Measurements from ENCODE around the gene THTPA. TPM values are rescaled to one million over a fixed set of nuclear protein-coding genes. Genes with fewer than 3 reads are reported as not detected.

THTPA gene
- total RNA-seq, 4 donors from 2014 or later: 6.4 to 16.8 (median 15.2) TPM

DNA sequence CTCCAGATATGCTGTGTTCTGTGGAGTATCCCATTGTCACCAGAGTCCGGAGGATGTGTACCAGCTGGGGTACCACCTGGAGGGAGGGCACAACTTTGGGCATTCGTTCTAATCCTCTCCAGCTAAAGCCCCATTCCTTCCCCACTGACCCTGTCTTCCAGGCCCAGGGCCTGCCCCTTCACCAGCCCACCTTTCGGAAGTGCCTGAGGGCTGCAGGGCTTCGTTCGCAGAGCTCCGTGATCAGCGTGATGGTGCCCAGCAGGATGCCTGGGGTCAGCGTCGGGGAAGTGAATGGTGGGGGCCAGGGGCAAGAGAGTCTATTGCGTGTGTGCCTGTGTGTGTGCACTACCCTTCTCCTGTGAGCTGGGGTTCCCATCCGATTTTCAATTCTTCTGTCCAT, 9.6 kb downstream of the THTPA start:
- no peak for DNase-seq
- Histone ChIP-seq H3K36me3 (no peaks in the 10 kb centered on the region), H3K4me3 (no peak overlapping the region), H3K4me1 (no peaks in the 10 kb centered on the region), H3K9me3 (no peaks in the 10 kb centered on the region), H3K27ac (no peak overlapping the region), H3K27me3 (no peaks in the 10 kb centered on the region)
- TF ChIP-seq, protein P1, sequence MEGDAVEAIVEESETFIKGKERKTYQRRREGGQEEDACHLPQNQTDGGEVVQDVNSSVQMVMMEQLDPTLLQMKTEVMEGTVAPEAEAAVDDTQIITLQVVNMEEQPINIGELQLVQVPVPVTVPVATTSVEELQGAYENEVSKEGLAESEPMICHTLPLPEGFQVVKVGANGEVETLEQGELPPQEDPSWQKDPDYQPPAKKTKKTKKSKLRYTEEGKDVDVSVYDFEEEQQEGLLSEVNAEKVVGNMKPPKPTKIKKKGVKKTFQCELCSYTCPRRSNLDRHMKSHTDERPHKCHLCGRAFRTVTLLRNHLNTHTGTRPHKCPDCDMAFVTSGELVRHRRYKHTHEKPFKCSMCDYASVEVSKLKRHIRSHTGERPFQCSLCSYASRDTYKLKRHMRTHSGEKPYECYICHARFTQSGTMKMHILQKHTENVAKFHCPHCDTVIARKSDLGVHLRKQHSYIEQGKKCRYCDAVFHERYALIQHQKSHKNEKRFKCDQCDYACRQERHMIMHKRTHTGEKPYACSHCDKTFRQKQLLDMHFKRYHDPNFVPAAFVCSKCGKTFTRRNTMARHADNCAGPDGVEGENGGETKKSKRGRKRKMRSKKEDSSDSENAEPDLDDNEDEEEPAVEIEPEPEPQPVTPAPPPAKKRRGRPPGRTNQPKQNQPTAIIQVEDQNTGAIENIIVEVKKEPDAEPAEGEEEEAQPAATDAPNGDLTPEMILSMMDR (IDR thresholded peaks at IDR 0.05): no peak
- intact Hi-C loops (cut with DNase I; ENCODE audit: low total_unique reads): no loop called here

GRCh38 chr14:23566112-23566777, 10.2 kb downstream of the THTPA start:
- H3K4me1 ChIP-seq: no peaks in the 10 kb centered on the region
- TF ChIP-seq, protein P1 (IDR thresholded peaks at IDR 0.05): no peak
- TF ChIP-seq POLR2A (IDR thresholded peaks at IDR 0.05): no peak
- no peak overlapping the region for H3K4me3 ChIP-seq

DNA sequence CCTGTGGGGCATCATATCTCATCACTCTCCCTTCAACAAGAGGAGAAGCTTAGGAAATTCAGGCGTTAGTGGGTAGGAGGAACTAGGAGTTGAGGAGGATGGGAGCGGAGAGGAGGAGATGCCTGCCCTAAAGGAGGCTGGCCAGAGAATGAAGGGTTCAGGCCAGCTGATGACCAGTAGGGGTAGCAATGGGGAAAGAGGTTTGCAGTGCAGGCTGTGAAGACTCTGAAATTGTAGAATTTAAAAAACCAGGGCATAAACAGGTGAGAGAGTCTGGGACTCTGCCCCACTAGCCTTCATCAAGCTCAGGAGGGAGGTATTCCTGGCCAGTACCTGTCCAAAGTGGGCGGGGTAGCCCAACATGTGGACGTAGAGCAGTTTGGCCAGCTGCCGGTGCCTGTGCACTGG, 10.7 kb downstream of the THTPA start:
- H3K36me3 ChIP-seq: no peaks in the 10 kb centered on the region
- no peak for TF ChIP-seq POLR2A (IDR thresholded peaks at IDR 0.05)
- TF ChIP-seq, protein P1 (IDR thresholded peaks at IDR 0.05): peak in 1 of 4 experiments; percentile 19
- H3K27ac ChIP-seq: peak overlapping the region; percentile 80 to 86
- H3K27me3 ChIP-seq: no peaks in the 10 kb centered on the region
- intact Hi-C loops (cut with DNase I; ENCODE audit: low total_unique reads): no loop called here
- H3K4me3 ChIP-seq: peak overlapping the region; percentile 53 to 55
- no peak for DNase-seq
- H3K9me3 ChIP-seq: no peaks in the 10 kb centered on the region
- no peaks in the 10 kb centered on the region for H3K4me1 ChIP-seq

More at GRCh38 chr14:23566112-23566777, 10.2 kb downstream of the THTPA start:
- H3K9me3 ChIP-seq: no peaks in the 10 kb centered on the region
- H3K36me3 ChIP-seq: no peaks in the 10 kb centered on the region
- H3K27me3 ChIP-seq: no peaks in the 10 kb centered on the region
- intact Hi-C loops (cut with DNase I; ENCODE audit: low total_unique reads): no loop called here
- no peak for DNase-seq
- H3K27ac ChIP-seq: peak overlapping the region; percentile 80 to 86

GRCh38 chr14:23567186-23568020, 11.3 kb downstream of the THTPA start, which contains the start of gene AP1G2:
AP1G2 (minus strand) TSS chr14:23567791; CDS start chr14:23567314, 477 bp downstream.
- intact Hi-C loops (cut with DNase I; ENCODE audit: low total_unique reads): no loop called here

More at GRCh38 chr14:23567186-23568020, 11.3 kb downstream of the THTPA start, which contains the start of gene AP1G2:
- peak; percentile 89 for DNase-seq
- H3K9me3 ChIP-seq: no peaks in the 10 kb centered on the region
- no peaks in the 10 kb centered on the region for H3K27me3 ChIP-seq
- H3K36me3 ChIP-seq: no peaks in the 10 kb centered on the region
- H3K4me1 ChIP-seq: no peaks in the 10 kb centered on the region
- H3K4me3 ChIP-seq: peak within 1 kb of the TSS; percentile 53 to 55
- peak in 1 of 2 donors; percentile 61 for TF ChIP-seq POLR2A (IDR thresholded peaks at IDR 0.05)
- TF ChIP-seq, protein P1 (IDR thresholded peaks at IDR 0.05): no peak
- peak within 1 kb of the TSS; percentile 80 to 86 for H3K27ac ChIP-seq

Data from uterus (tissue), 4 donors.